Upper lobe of right lung (tissue), 1 donor: ENCODE results near the gene HDAC9. TPM values are rescaled to one million over a fixed set of nuclear protein-coding genes. Genes with fewer than 3 reads are reported as not detected.

Experiments used
- ATAC-seq: fragments of 200-7000 bp; cut with Tn5 transposase; one replicate; pipeline ENCODE4 v1.9.1; 2020; ENCODE audit warnings: mild to moderate bottlenecking, moderate library complexity
- DNase-seq: peaks from one replicate; pipeline ENCODE4 v3.0.0-alpha.2; 2020
- H3K27ac ChIP-seq: fragments of 200-600 bp; one replicate; pipeline ENCODE4 v1.8.0; 2022
- H3K27me3 ChIP-seq: fragments of 200-600 bp; one replicate; pipeline ENCODE4 v1.8.0; 2022; ENCODE audit warnings: mild to moderate bottlenecking
- H3K36me3 ChIP-seq: fragments of 200-600 bp; one replicate; pipeline ENCODE4 v1.8.0; 2022
- H3K4me1 ChIP-seq: fragments of 200-600 bp; one replicate; pipeline ENCODE4 v1.8.0; 2022
- H3K4me3 ChIP-seq: fragments of 200-600 bp; one replicate; pipeline ENCODE4 v1.8.0; 2022; ENCODE audit warnings: mild to moderate bottlenecking
- H3K9me3 ChIP-seq: fragments of 200-600 bp; one replicate; pipeline ENCODE4 v1.8.0; 2022
- intact Hi-C: fragments of 100-400 bp; cut with DNase I; formaldehyde crosslinking; loops from one replicate; pipeline ENCODE4 v1.11.0; 2022
- total RNA-seq: library from RNA; stranded (reverse); fragmentation: NEBNext Ultra II Directional; extraction: Animal tissue kit (Norgen Biotek cat#: 25700); gene quantifications from one replicate; pipeline ENCODE4 v1.2.1, GENCODE V29; 2021
- TF ChIP-seq, protein P1 (sequence below): fragments of 200-600 bp; IDR thresholded peaks from one replicate; pipeline ENCODE4 v1.8.0; 2022; ENCODE audit warnings: antibody characterized with exemption
- donor health status: DM: no; HTN: yes; CAD: no; lungs with severe emphysema.

Gene HDAC9
- total RNA-seq, 1 donor from 2014 or later: 52.4 TPM

GRCh38 chr7:18529239-18529638, 33.7 kb downstream of the HDAC9 start:
- DNase-seq (no peak), ATAC-seq (no peak)
- Histone ChIP-seq H3K27ac (no peak overlapping the region), H3K36me3 (no peaks in the 10 kb centered on the region), H3K4me3 (no peak overlapping the region), H3K27me3 (no peaks in the 10 kb centered on the region), H3K4me1 (no peaks in the 10 kb centered on the region), H3K9me3 (no peaks in the 10 kb centered on the region)
- TF ChIP-seq, protein P1, sequence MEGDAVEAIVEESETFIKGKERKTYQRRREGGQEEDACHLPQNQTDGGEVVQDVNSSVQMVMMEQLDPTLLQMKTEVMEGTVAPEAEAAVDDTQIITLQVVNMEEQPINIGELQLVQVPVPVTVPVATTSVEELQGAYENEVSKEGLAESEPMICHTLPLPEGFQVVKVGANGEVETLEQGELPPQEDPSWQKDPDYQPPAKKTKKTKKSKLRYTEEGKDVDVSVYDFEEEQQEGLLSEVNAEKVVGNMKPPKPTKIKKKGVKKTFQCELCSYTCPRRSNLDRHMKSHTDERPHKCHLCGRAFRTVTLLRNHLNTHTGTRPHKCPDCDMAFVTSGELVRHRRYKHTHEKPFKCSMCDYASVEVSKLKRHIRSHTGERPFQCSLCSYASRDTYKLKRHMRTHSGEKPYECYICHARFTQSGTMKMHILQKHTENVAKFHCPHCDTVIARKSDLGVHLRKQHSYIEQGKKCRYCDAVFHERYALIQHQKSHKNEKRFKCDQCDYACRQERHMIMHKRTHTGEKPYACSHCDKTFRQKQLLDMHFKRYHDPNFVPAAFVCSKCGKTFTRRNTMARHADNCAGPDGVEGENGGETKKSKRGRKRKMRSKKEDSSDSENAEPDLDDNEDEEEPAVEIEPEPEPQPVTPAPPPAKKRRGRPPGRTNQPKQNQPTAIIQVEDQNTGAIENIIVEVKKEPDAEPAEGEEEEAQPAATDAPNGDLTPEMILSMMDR: no peak
- intact Hi-C loops: no loop called here

- ATAC-seq (no peak), DNase-seq (no peak)
- H3K27me3 ChIP-seq: no peaks in the 10 kb centered on the region
- H3K36me3 ChIP-seq: no peaks in the 10 kb centered on the region
- no peak overlapping the region for H3K27ac ChIP-seq
- H3K4me3 ChIP-seq: no peak overlapping the region
- intact Hi-C loops: no loop called here
- H3K4me1 ChIP-seq: no peaks in the 10 kb centered on the region
- TF ChIP-seq, protein P1: no peak
- no peaks in the 10 kb centered on the region for H3K9me3 ChIP-seq
These were observed 35.0 kb downstream of the HDAC9 start for GRCh38 chr7:18530224-18531179.

DNA sequence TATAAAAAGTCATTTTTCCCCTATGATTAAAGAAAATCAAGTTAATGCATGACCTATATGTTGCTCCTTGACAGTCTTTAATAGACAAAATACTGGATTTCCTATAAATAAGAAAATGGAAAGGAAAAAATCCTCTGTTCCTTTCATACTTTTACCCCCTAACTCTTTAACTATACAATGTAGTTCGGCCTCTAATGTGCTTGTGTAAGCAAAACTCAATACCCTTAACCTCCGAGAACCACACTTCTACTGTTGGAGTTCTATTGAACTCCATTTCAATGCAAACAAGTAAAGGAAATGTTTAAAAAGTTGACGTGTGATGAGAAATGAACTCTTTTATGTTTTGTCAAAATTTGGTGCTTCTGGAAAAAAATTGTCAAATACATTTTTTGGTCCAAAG, 36.0 kb downstream of the HDAC9 start:
- intact Hi-C loops: no loop called here
- Histone ChIP-seq H3K27me3 (no peaks in the 10 kb centered on the region), H3K4me1 (no peaks in the 10 kb centered on the region), H3K36me3 (no peaks in the 10 kb centered on the region), H3K9me3 (no peaks in the 10 kb centered on the region), H3K4me3 (no peak overlapping the region), H3K27ac (no peak overlapping the region)
- ATAC-seq: no peak
- TF ChIP-seq, protein P1: no peak
- DNase-seq: no peak

DNA sequence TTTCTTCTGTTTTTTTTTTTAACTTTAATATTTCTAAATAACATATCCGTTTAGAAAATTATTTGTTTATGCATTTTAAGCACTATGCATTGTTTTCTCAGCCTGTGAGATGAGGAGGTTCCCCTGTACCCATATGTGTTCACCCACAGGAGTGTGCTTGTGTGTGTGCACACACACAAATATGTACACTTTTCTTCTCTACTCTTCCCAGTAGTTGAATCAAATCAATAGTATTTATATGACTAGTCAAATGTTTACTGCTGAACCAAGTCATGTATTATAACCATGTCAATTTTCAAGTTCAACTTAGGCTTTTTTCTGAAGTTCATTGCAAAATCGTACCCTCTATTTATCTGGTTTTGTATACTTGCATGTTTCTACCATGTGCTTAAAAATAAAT, 37.3 kb downstream of the HDAC9 start:
- intact Hi-C loops: no loop called here
- H3K27me3 ChIP-seq: no peaks in the 10 kb centered on the region
- H3K4me3 ChIP-seq: no peak overlapping the region
- no peaks in the 10 kb centered on the region for H3K36me3 ChIP-seq
- DNase-seq (no peak), ATAC-seq (no peak)
- no peaks in the 10 kb centered on the region for H3K4me1 ChIP-seq
- H3K27ac ChIP-seq: no peak overlapping the region
- TF ChIP-seq, protein P1: no peak
- H3K9me3 ChIP-seq: no peaks in the 10 kb centered on the region

DNA sequence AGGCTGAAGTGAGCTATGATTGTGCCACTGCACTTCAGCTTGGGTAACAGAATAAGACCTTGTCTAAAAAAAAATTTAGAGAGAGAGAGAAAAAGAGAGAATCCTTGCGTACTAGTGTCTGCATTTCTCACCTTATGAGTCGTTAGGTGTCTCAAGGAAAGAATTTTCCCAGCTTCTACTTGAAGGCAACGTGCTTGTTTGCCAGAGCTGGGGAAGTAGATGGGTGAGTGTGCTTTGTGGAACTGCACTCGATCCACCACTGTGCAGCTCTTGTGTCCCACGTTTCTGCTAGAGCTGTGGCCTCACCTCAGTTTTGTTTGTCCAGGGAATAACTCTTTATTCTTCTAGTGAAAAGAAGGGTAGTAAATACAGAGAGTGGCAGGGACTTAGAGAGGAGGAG, 38.9 kb downstream of the HDAC9 start:
- ATAC-seq (no peak), DNase-seq (no peak)
- H3K27me3 ChIP-seq: no peaks in the 10 kb centered on the region
- no peaks in the 10 kb centered on the region for H3K4me1 ChIP-seq
- no peak overlapping the region for H3K27ac ChIP-seq
- intact Hi-C loops: no loop called here
- TF ChIP-seq, protein P1: no peak
- no peaks in the 10 kb centered on the region for H3K36me3 ChIP-seq
- H3K4me3 ChIP-seq: no peak overlapping the region
- no peaks in the 10 kb centered on the region for H3K9me3 ChIP-seq
